K562 (cell line): ENCODE results near the gene ELAC1. TPM values are rescaled to one million over a fixed set of nuclear protein-coding genes. Genes with fewer than 3 reads are reported as not detected.

Experiments used
- ATAC-seq: fragments of 200-7000 bp; cut with Tn5 transposase; 3 replicates; pipeline ENCODE4 v1.9.1; 2020; ENCODE audit warnings: moderate library complexity
- BruUV-seq: library from RNA; stranded (reverse); fragments of 400-500 nt; replicated peaks from 2 replicates; lab custom pipeline; 2021; lab: Mats Ljungman, UMichigan
- CTCF ChIA-PET: fragments of 300-600 bp; formaldehyde crosslinking; extraction: SDS; loops from one replicate; lab custom pipeline; 2021; ENCODE audit warnings: low intra/inter-chr PET ratio; lab: Yijun Ruan, JAX
- POLR2A ChIA-PET: fragments of 300-600, 350-650 bp; sonication (Branson Sonifier 250); formaldehyde crosslinking; extraction: SDS; loops from one replicate; lab custom pipeline; 2021; ENCODE audit warnings: antibody characterized with exemption, inconsistent platforms; lab: Yijun Ruan, JAX
- DNase-seq, 4 experiments: peaks; one replicate each; pipeline versions ENCODE4 v3.0.0 to v3.0.0-alpha.2; 2011 to 2018; ENCODE audit warnings: low spot score in 3 of 4, mixed read lengths in 3 of 4; ENCODE audit errors: extremely low read depth in 1 of 4
- FAIRE-seq: peaks from 2 replicates; lab custom pipeline; 2011; peaks lifted over from hg19 to GRCh38; lab: Jason Lieb, UNC
- H2AFZ ChIP-seq: 2 replicates; pipeline ENCODE4 v1.6.0; 2011; ENCODE audit warnings: low read depth, low read length, control low read depth, inconsistent platforms
- H3K27ac ChIP-seq: fragments of 200-600 bp; 3 replicates; pipeline ENCODE4 v1.8.0; 2011; ENCODE audit warnings: low read depth, mild to moderate bottlenecking, control low read depth, inconsistent platforms, low read length, moderate library complexity, mixed read lengths; ENCODE audit errors: extremely low read depth
- H3K27me3 ChIP-seq, 2 experiments: fragments of 300-600 bp in 1 of 2; 2 replicates in 1 of 2; 3 replicates in 1 of 2; pipeline versions ENCODE4 v1.6.0 to v1.8.0; 2011; ENCODE audit warnings: inconsistent platforms in 2 of 2, low read length in 2 of 2, mild to moderate bottlenecking in 1 of 2, mixed read lengths in 1 of 2, moderate library complexity in 1 of 2; ENCODE audit not compliant: control insufficient read depth in 2 of 2, insufficient read depth in 2 of 2
- H3K36me3 ChIP-seq: fragments of 300-600 bp; 3 replicates; pipeline ENCODE4 v1.8.0; 2011; ENCODE audit warnings: mild to moderate bottlenecking, low read length, inconsistent platforms; ENCODE audit not compliant: control insufficient read depth, insufficient read depth
- H3K4me1 ChIP-seq, 2 experiments: fragments of 200-600 bp in 1 of 2; replicated peaks in 1 of 2; 2 replicates in 1 of 2; 3 replicates in 1 of 2; pipeline versions ENCODE4 v1.5.1 to v1.8.0; 2011; ENCODE audit warnings: inconsistent platforms in 2 of 2, low read length in 2 of 2, mild to moderate bottlenecking in 1 of 2, mixed read lengths in 1 of 2, moderate library complexity in 1 of 2; ENCODE audit not compliant: control insufficient read depth in 2 of 2, insufficient read depth in 2 of 2
- H3K4me2 ChIP-seq: 2 replicates; pipeline ENCODE4 v1.6.1; 2011; ENCODE audit warnings: low read length, control low read depth, inconsistent platforms, mixed read lengths; ENCODE audit not compliant: insufficient read depth
- H3K4me3 ChIP-seq: fragments of 200-600 bp; sonication (generic), shearing (Covaris generic); 2 replicates; pipeline ENCODE4 v1.5.1; 2016; ENCODE audit warnings: control low read depth, inconsistent platforms
- H3K79me2 ChIP-seq: fragments of 200-600 bp; 3 replicates; pipeline ENCODE4 v1.8.0; 2011; ENCODE audit warnings: low read length, inconsistent platforms; ENCODE audit not compliant: control insufficient read depth, insufficient read depth
- H3K9ac ChIP-seq, 2 experiments: 2 replicates each; pipeline versions ENCODE4 v1.6.0 to v1.6.1; 2011; ENCODE audit warnings: low read depth in 2 of 2, low read length in 2 of 2, control low read depth in 1 of 2, inconsistent platforms in 1 of 2, mild to moderate bottlenecking in 1 of 2, mixed read lengths in 1 of 2; ENCODE audit not compliant: insufficient read depth in 1 of 2
- H3K9me1 ChIP-seq: one replicate; pipeline ENCODE4 v1.6.0; 2011; ENCODE audit warnings: inconsistent platforms, mild to moderate bottlenecking, low read length, moderate library complexity; ENCODE audit not compliant: control insufficient read depth, insufficient read depth
- H3K9me3 ChIP-seq: replicated peaks from 2 replicates; pipeline ENCODE4 v1.5.1; 2011; ENCODE audit warnings: low read depth, low read length, inconsistent platforms; ENCODE audit not compliant: control insufficient read depth, insufficient read depth
- H4K20me1 ChIP-seq: replicated peaks from 2 replicates; pipeline ENCODE4 v1.6.1; 2011; ENCODE audit warnings: low read length, inconsistent platforms, mixed read lengths; ENCODE audit not compliant: control insufficient read depth, insufficient read depth
- ARHGAP35 ChIP-seq: fragments of 450-650 bp; IDR thresholded peaks from 2 replicates; pipeline ENCODE4 v1.6.1; 2018; ENCODE audit not compliant: partially characterized antibody
- ARID2 ChIP-seq: fragments of 450-650 bp; IDR thresholded peaks from 2 replicates; pipeline ENCODE4 v1.6.1; 2017; ENCODE audit warnings: antibody characterized with exemption, mild to moderate bottlenecking
- BCOR ChIP-seq: fragments of 450-650 bp; IDR thresholded peaks from 2 replicates; pipeline ENCODE4 v1.6.1; 2016
- E2F6 ChIP-seq, 2 experiments: IDR thresholded peaks; 2 replicates each; pipeline ENCODE4 v1.6.1; 2011; ENCODE audit warnings: borderline replicate concordance in 1 of 2, control low read depth in 1 of 2, low read depth in 1 of 2, low read length in 1 of 2, mild to moderate bottlenecking in 1 of 2, mixed read lengths in 1 of 2, moderate library complexity in 1 of 2; ENCODE audit not compliant: insufficient read depth in 1 of 2, insufficient read length in 1 of 2, poor library complexity in 1 of 2, severe bottlenecking in 1 of 2; ENCODE audit errors: extremely low read depth in 1 of 2
- ETS1 ChIP-seq: conservative IDR thresholded peaks from 2 replicates; pipeline ENCODE4 v1.6.1; 2011; ENCODE audit warnings: low read depth, mild to moderate bottlenecking, low read length; ENCODE audit not compliant: control insufficient read depth
- GTF2A2 ChIP-seq: IDR thresholded peaks from 2 replicates; pipeline ENCODE4 v1.6.1; 2016; ENCODE audit warnings: mild to moderate bottlenecking, missing genetic modification characterization, missing compliant biosample characterization
- HLTF ChIP-seq: fragments of 450-650 bp; IDR thresholded peaks from 2 replicates; pipeline ENCODE4 v1.6.1; 2016
- HNRNPUL1 ChIP-seq: fragments of 200-400 bp; formaldehyde crosslinking; IDR thresholded peaks from 2 replicates; pipeline ENCODE4 v1.6.1; 2017; ENCODE audit warnings: low read length
- JUNB ChIP-seq: fragments of 450-650 bp; formaldehyde crosslinking; conservative IDR thresholded peaks from 2 replicates; pipeline ENCODE4 v1.4.0; 2020; ENCODE audit warnings: mild to moderate bottlenecking
- LEF1 ChIP-seq: fragments of 450-650 bp; IDR thresholded peaks from 2 replicates; pipeline ENCODE4 v1.6.1; 2016; ENCODE audit warnings: mild to moderate bottlenecking
- MAX ChIP-seq: sonication (generic); formaldehyde crosslinking; IDR thresholded peaks from 2 replicates; pipeline ENCODE4 v1.9.0; 2022; ENCODE audit warnings: mild to moderate bottlenecking, missing genetic modification reagents
- MBD2 ChIP-seq: sonication (generic); IDR thresholded peaks from 2 replicates; pipeline ENCODE4 v1.6.1; 2016; ENCODE audit warnings: low read depth, borderline replicate concordance
- MXD1 ChIP-seq: fragments of 250-450 bp; sonication (Bioruptor Pico); IDR thresholded peaks from 2 replicates; pipeline ENCODE4 v1.8.0; 2021; ENCODE audit warnings: borderline replicate concordance, mild to moderate bottlenecking, moderate library complexity; ENCODE audit not compliant: poor library complexity, severe bottlenecking
- NFXL1 ChIP-seq: fragments of 450-650 bp; formaldehyde crosslinking; IDR thresholded peaks from 2 replicates; pipeline ENCODE4 v1.4.0; 2021; ENCODE audit warnings: mild to moderate bottlenecking
- SPI1 ChIP-seq: IDR thresholded peaks from 2 replicates; pipeline ENCODE4 v1.6.1; 2011; ENCODE audit warnings: low read depth, low read length, control low read depth, borderline replicate concordance
- TCF7 ChIP-seq: sonication (generic); IDR thresholded peaks from 2 replicates; pipeline ENCODE4 v1.6.1; 2016; ENCODE audit warnings: antibody characterized with exemption, borderline replicate concordance
- TCF7L2 ChIP-seq: fragments of 150-350 bp; IDR thresholded peaks from 2 replicates; pipeline ENCODE4 v1.6.1; 2016; ENCODE audit warnings: low read depth, mild to moderate bottlenecking, low read length, moderate library complexity
- ZBTB7A ChIP-seq: IDR thresholded peaks from 2 replicates; pipeline ENCODE4 v1.6.1; 2011; ENCODE audit warnings: low read depth, mild to moderate bottlenecking, low read length, moderate library complexity, borderline replicate concordance; ENCODE audit not compliant: control insufficient read depth
- ZKSCAN3 ChIP-seq: fragments of 250-450 bp; sonication (Bioruptor Pico); IDR thresholded peaks from 2 replicates; pipeline ENCODE4 v1.4.0; 2020
- ZNF695 ChIP-seq: fragments of 450-650 bp; formaldehyde crosslinking; IDR thresholded peaks from 2 replicates; pipeline ENCODE4 v1.4.0; 2020; ENCODE audit warnings: mild to moderate bottlenecking, moderate library complexity
- WGBS: fragments of 100-300 bp; shearing (Covaris generic); methylation state at CpG from one replicate; pipeline ENCODE4 v1.1.6; 2016; ENCODE audit warnings: low coverage, mixed read lengths; ENCODE audit not compliant: insufficient coverage; ENCODE audit errors: missing lambda C conversion rate; 5-methylcytosine and 5-hydroxymethylcytosine counted together
- in situ Hi-C: fragments of 300-500 bp; cut with MboI; formaldehyde crosslinking; loops from 4 replicates; pipeline ENCODE4 v1.15.0; 2018; ENCODE audit warnings: inconsistent platforms, mixed read lengths
- intact Hi-C: fragments of 100-400 bp; cut with micrococcal nuclease; formaldehyde crosslinking; loops from 2 replicates; pipeline ENCODE4 v1.14.2; 2022
- polyA plus RNA-seq, 8 experiments: library from polyadenylated mRNA; depleted of rRNA in 4 of 8; stranded (reverse) in 5 of 8; unstranded in 3 of 8; fragments of >200 nt; fragmentation: Nextera tagmentation in 2 of 8; fragmentation: Illumina TruSeq in 1 of 8; extraction: Ambion mirVana in 2 of 8; extraction: Trizol in 1 of 8; gene quantifications; 2 replicates each; pipeline versions ENCODE4 v1.2.1 to v1.2.3, GENCODE V29; 2011 to 2014; ENCODE audit warnings: inconsistent platforms in 1 of 8, missing spikeins in 1 of 8
- total RNA-seq, 7 experiments: library from RNA; depleted of rRNA in 6 of 7; stranded (reverse); fragments of >200 nt in 6 of 7; fragmentation: Illumina TruSeq in 2 of 7; extraction: Trizol in 2 of 7; gene quantifications; 2 replicates each; pipeline versions ENCODE4 v1.2.1 to v1.2.3, GENCODE V29; 2011 to 2021; ENCODE audit warnings: low replicate concordance in 1 of 7

Gene ELAC1
- total and polyA plus RNA-seq, 9 of the 15 experiments (the other 6 are each of a cell fraction or from before 2014, with no cell fraction given), result 3.7 to 7.7 (median 4.9) TPM

GRCh38 chr18:50977037-50977760 lies 9.4 kb downstream of the ELAC1 start (continued):
- TF ChIP-seq MXD1 (CRISPR knock-in tag) (no peak), HLTF (no peak)
- TF ChIP-seq, all 486 proteins: peak for 8

- Histone ChIP-seq H3K36me3 (peaks cover 2% of the 10 kb centered on the region; the same call in 1 of the 3 replicates), H4K20me1 (no peaks in the 10 kb centered on the region)
- intact Hi-C loops, result no loop called here
- TF ChIP-seq ZNF695 (CRISPR knock-in tag) (no peak), ETS1 (no peak), TCF7 (no peak), NFXL1 (CRISPR knock-in tag) (no peak), GTF2A2 (tag) (no peak), JUNB (CRISPR knock-in tag) (no peak), MAX (CRISPR knock-in tag) (no peak), ZBTB7A (no peak), E2F6 (IDR thresholded peaks at IDR 0.05; ENCODE audit: borderline replicate concordance in 1 of 2, extremely low read depth in 1 of 2, insufficient read depth in 1 of 2, insufficient read length in 1 of 2, low read depth in 1 of 2, low read length in 1 of 2, poor library complexity in 1 of 2, severe bottlenecking in 1 of 2) (no peak), SPI1 (no peak), ZKSCAN3 (CRISPR knock-in tag) (no peak), MBD2 (no peak), ARHGAP35 (no peak), BCOR (no peak), LEF1 (no peak), ARID2 (no peak), TCF7L2 (no peak), HNRNPUL1 (no peak)
Measured at GRCh38 chr18:50981381-50981780, 13.5 kb downstream of the ELAC1 start.

More at GRCh38 chr18:50981381-50981780, 13.5 kb downstream of the ELAC1 start:
- Histone ChIP-seq H3K4me3 (no peak overlapping the region), H3K27ac (no peak overlapping the region), H2AFZ (no peak overlapping the region), H3K27me3 (no peaks in the 10 kb centered on the region), H3K9ac (no peak overlapping the region), H3K79me2 (no peaks in the 10 kb centered on the region), H3K4me2 (no peak overlapping the region), H3K4me1 (no peaks in the 10 kb centered on the region), H3K9me3 (peaks cover 7% of the 10 kb centered on the region), H3K9me1 (no peaks in the 10 kb centered on the region)
- in situ Hi-C loops, result no loop called here
- POLR2A ChIA-PET, result interaction anchor here (0.5 kb wide), 1 partner anchor 9 kb away, joined by 3 read pairs; no protein-coding TSS in a partner anchor
- CTCF ChIA-PET, result no interaction called here
- no TSS peak for BruUV-seq
- no peak for ATAC-seq
- 20% methylated on average over 1 of the region's 1 CpG for WGBS
- no peak for FAIRE-seq
- DNase-seq, result no peak
